ENCODE results near the gene MALRD1. TPM values are rescaled to one million over a fixed set of nuclear protein-coding genes. Genes with fewer than 3 reads are reported as not detected.

Gene MALRD1
- total and polyA plus RNA-seq, 7 donors, result 0.34 to 4.7 (median 2.1) TPM; not detected in 2

DNA sequence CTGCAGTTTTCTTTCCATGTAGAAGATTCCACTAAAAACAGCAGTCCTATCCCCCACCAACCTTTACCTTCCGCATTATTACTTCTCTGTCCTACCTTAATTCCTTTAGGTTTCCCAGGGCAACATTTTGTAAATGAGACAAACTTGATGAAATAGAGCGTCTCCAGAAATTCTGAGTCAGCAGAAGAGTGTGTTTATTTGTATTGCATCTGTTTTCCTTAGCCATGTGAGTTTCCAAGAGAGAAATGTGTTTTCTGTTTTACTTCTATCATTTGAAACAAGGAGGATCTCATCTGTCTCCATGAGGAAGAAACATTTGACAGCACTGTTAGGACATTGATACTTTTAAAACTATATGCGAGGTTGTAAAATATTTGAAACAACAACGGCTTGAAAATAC, 523.5 kb downstream of the MALRD1 start:
- H3K4me3 ChIP-seq, result no peak overlapping the region
- H3K9me3 ChIP-seq, result no peaks in the 10 kb centered on the region
- no peaks in the 10 kb centered on the region for H3K27me3 ChIP-seq
- TF ChIP-seq, protein P1, sequence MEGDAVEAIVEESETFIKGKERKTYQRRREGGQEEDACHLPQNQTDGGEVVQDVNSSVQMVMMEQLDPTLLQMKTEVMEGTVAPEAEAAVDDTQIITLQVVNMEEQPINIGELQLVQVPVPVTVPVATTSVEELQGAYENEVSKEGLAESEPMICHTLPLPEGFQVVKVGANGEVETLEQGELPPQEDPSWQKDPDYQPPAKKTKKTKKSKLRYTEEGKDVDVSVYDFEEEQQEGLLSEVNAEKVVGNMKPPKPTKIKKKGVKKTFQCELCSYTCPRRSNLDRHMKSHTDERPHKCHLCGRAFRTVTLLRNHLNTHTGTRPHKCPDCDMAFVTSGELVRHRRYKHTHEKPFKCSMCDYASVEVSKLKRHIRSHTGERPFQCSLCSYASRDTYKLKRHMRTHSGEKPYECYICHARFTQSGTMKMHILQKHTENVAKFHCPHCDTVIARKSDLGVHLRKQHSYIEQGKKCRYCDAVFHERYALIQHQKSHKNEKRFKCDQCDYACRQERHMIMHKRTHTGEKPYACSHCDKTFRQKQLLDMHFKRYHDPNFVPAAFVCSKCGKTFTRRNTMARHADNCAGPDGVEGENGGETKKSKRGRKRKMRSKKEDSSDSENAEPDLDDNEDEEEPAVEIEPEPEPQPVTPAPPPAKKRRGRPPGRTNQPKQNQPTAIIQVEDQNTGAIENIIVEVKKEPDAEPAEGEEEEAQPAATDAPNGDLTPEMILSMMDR (IDR thresholded peaks at IDR 0.05), result no peak
- TF ChIP-seq POLR2A (IDR thresholded peaks at IDR 0.05), result no peak
- no peak for TF ChIP-seq EP300 (IDR thresholded peaks at IDR 0.05)
- no peak for TF ChIP-seq POLR2AphosphoS5 (IDR thresholded peaks at IDR 0.05)
- intact Hi-C loops (cut with DNase I), result no loop called here
- WGBS, 2 donors, result 83 to 85% methylated on average over 4 of the region's 4 CpGs
- H3K4me1 ChIP-seq, result peaks cover 0 to 8% (median 4%) of the 10 kb centered on the region in 4 donors
- no peak for DNase-seq
- no peaks in the 10 kb centered on the region for H3K36me3 ChIP-seq
- no peak overlapping the region for H3K27ac ChIP-seq

DNA sequence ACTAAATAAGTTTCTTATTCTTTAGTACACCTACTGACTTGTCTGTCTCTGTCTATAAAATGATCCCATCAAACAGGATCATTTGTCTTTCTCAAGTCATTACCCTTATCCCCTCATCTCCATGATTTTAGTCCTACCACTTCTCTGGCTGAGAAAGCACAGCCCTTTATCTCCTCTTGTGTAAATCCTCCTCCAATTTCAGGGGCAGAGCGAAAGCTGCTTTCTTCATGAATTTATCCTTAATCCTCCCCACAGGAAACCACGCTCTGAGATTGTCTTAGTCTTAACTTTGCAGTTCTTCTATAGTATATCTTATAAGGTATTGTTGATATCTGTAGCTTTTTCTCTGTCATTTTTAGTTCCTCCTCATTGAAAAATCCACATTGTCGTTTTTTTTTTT, 528.0 kb downstream of the MALRD1 start:
- Histone ChIP-seq H3K4me1 (no peaks in the 10 kb centered on the region), H3K9me3 (no peaks in the 10 kb centered on the region), H3K36me3 (no peaks in the 10 kb centered on the region), H3K27me3 (no peaks in the 10 kb centered on the region), H3K27ac (no peak overlapping the region), H3K4me3 (no peak overlapping the region)
- no peak for TF ChIP-seq POLR2AphosphoS5 (IDR thresholded peaks at IDR 0.05)
- TF ChIP-seq, protein P1 (IDR thresholded peaks at IDR 0.05), result no peak
- TF ChIP-seq EP300 (IDR thresholded peaks at IDR 0.05), result no peak
- no peak for TF ChIP-seq POLR2A (IDR thresholded peaks at IDR 0.05)
- no peak for DNase-seq
- intact Hi-C loops (cut with DNase I), result no loop called here
- WGBS, 2 donors, result 85 to 88% methylated on average over 3 of the region's 3 CpGs

DNA sequence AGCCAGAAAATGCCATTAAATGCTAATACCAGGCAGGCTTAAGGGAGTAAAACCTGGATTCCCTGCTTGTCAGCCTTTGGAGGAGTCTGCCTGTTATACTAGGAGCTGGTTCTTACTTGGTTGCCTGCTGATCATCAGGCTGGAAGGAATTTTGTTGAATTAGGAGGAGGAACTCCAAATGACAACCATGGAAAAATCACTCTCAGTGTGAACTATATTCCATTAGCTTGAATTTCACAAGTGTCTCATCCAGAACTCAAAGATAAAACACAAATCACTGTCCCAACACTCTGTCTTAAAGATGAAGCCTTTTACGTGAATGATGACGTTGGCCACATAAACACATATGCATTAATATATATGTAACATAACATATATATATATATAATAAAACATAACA, 528.8 kb downstream of the MALRD1 start:
- DNase-seq, result no peak
- intact Hi-C loops (cut with DNase I), result no loop called here
- TF ChIP-seq, protein P1 (IDR thresholded peaks at IDR 0.05), result no peak
- TF ChIP-seq EP300 (IDR thresholded peaks at IDR 0.05) (no peak), POLR2AphosphoS5 (IDR thresholded peaks at IDR 0.05) (no peak), POLR2A (IDR thresholded peaks at IDR 0.05) (no peak)
- Histone ChIP-seq H3K36me3 (no peaks in the 10 kb centered on the region), H3K27ac (no peak overlapping the region), H3K27me3 (no peaks in the 10 kb centered on the region), H3K4me3 (no peak overlapping the region), H3K4me1 (no peaks in the 10 kb centered on the region), H3K9me3 (no peaks in the 10 kb centered on the region)
- WGBS, 2 donors, result 85 to 94% methylated on average over 2 of the region's 2 CpGs

DNA sequence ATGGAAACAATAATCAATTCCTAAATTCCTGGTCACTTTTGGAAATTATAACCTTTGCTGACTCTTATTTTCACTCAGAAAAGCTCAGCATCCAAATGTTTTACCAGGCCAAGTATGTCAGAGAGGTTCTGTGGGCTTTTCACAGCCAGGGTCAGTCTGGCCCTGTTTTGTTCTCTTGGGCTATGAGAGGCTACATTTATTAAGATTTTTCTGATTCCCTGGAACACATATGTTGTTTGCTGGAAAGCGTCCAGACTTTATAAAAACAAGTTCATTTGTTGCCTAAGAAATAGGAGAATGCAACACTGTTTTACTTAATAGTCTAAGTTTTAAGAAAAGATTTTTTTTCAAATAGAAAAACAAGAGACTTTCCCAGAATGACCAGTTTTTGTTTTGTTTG, 529.2 kb downstream of the MALRD1 start:
- DNase-seq, result no peak
- Histone ChIP-seq H3K4me1 (no peaks in the 10 kb centered on the region), H3K27me3 (no peaks in the 10 kb centered on the region), H3K4me3 (no peak overlapping the region), H3K9me3 (no peaks in the 10 kb centered on the region), H3K36me3 (no peaks in the 10 kb centered on the region), H3K27ac (no peak overlapping the region)
- intact Hi-C loops (cut with DNase I), result no loop called here
- WGBS, 2 donors, result 32 to 40% methylated on average over 1 of the region's 1 CpG
- TF ChIP-seq POLR2A (IDR thresholded peaks at IDR 0.05), result no peak
- no peak for TF ChIP-seq POLR2AphosphoS5 (IDR thresholded peaks at IDR 0.05)
- no peak for TF ChIP-seq EP300 (IDR thresholded peaks at IDR 0.05)

DNA sequence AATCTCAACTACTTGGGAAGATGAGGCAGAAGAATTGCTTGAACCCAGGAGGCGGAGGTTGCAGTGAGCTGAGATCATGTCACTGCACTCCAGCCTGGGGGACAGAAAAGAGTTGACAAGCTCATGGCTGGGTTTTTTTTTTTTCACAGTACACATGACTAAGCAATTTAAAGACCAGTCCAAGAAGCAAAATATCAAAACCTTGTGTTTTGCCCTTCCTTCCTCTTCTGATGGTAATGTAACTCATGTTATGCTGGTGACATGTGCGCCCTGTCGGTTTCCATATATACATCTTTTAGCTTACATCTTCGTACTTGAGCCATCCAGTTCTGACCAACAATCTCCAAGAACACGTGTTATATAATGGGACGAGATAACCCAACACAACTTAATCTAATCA, 530.0 kb downstream of the MALRD1 start:
- TF ChIP-seq EP300 (IDR thresholded peaks at IDR 0.05) (no peak), POLR2AphosphoS5 (IDR thresholded peaks at IDR 0.05) (no peak), POLR2A (IDR thresholded peaks at IDR 0.05) (no peak)
- TF ChIP-seq, protein P1 (IDR thresholded peaks at IDR 0.05), result no peak
- 88 to 92% methylated on average over 6 of the region's 6 CpGs for whole genome bisulfite sequencing, 2 donors
- no peaks in the 10 kb centered on the region for H3K9me3 ChIP-seq

More for the DNA sequence above, 530.0 kb downstream of the MALRD1 start:
- no peak for DNase-seq
- intact Hi-C loops (cut with DNase I), result no loop called here
- no peaks in the 10 kb centered on the region for H3K27me3 ChIP-seq
- no peaks in the 10 kb centered on the region for H3K36me3 ChIP-seq
- no peak overlapping the region for H3K4me3 ChIP-seq
- no peaks in the 10 kb centered on the region for H3K4me1 ChIP-seq
- no peak overlapping the region for H3K27ac ChIP-seq

All from sigmoid colon (tissue), 7 donors.